HK-2 (cell line): Measurements from ENCODE around the gene ERICH6.

Source experiments
- DNase-seq: peaks from one replicate; pipeline ENCODE4 v3.0.0-alpha.2; 2018; ENCODE audit not compliant: unreplicated experiment

ERICH6 gene

DNA sequence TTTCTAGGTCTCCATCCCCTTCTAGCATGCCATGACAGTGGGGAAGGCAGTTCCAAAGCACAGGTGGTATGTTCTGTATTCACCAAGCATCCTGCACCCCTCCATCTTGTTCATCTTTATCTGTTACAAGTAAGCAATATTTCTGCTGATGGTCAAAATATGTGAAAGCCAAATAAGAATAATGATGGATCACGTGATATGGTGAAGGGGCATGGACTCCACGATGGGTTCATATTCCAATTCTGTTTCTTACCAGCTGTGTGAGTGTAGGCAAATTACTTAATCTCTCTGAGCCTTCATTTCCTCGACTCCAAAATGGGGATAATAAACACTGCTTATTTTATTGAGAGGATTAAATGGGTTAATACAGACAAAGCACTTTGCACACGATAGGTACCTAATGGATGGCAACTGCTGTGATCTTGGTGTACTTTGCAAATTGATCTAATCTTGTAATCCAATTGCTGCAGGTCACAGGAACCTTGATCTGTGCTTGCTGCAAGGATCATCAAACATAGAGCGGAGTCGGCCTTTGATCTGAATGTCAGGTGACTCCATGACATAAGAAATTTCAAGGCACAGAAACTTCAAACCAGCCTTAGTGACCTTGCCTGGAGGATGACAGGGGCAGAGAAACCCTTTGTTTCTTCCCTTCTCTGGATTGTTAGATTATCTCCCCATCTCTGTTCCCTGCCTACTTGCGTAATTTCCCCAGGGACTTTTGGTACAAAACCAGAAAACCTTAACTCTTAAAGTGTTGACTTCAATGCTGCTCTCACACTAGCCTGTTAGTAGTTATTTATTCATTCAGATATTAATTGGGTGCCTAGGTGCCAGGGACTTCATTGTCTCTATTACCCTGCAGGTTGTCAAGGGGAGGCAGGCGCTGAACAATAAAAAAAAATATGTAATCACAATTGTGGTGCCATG lies 33.4 kb upstream of the ERICH6 start:
- DNase-seq: no peak

GRCh38 chr3:150736316-150736719 lies 32.6 kb upstream of the ERICH6 start:
- DNase-seq: no peak

GRCh38 chr3:150734795-150735119 lies 31.0 kb upstream of the ERICH6 start:
- DNase-seq: no peak

DNA sequence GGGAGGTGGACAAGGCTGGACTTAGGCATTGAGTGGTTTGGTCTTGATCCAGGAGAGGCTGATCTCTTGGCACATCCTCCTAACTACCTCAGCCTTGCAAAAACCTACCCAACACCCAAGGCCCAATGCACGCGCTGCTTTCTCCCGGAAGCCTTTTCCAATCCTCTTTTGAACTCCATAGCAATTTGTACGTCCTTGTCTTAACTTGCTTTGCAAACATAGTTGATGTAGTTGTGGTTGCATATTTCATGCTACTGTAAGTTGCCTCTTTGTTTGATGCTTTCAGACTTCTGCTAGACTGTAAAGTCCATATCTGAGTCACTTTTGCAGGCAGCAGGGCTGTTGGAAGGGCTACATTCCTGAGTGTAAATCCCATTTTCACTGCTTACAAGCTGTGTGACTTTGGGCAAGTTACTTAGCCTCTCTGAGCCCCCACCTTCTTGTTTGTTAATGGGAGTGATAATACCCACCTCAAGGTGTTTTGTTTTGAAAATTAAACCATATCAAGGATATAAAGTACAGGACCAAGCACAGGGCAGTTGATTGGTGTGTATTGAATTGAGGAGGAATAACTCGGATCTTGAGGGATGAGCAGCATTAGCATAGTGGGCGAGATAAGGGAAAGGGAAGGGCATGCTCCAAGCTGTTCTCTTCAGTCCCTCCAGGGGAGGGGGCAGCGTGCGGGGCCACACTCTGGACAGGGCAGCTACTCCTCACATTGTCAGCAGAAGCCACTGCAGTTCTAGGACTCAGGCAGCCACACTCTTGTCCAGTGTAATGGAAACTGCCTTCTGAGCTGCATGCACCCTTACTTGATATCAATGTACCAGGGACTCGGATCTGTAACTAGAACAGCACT lies 30.4 kb upstream of the ERICH6 start:
- no peak for DNase-seq

- DNase-seq: no peak
These were observed 29.7 kb upstream of the ERICH6 start for GRCh38 chr3:150733373-150733935.

DNA sequence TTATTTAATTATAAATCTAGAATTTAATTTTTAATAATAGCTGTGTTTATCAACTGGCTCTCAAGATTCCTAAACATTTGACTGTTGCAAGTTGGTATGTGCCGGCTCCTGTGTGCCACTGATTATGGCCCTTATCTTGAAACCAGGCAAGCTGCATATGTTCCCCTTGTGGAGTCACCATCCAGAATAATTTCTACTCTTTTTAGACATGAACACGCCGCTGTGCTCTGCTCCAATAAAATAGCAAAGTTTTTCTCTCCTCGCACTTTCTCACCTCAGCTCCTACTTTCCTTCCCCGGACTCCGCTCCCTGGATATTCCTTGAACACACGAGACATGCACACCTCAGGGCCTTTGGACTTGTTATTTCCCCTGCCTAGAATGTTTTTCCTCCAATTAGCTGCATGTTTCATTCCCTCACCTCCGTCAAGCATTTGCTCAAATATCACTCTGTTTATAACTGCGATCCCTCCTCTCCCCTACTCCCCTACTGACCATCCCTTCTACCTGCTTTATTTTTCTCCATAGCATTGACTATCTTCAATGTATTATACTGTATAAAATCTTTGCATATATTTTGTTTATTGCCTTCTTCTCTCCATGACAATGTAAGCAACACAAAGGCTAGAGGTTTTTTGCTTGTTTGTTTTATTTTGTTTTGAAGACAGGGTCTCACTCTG lies 26.1 kb upstream of the ERICH6 start:
- DNase-seq: no peak

DNA sequence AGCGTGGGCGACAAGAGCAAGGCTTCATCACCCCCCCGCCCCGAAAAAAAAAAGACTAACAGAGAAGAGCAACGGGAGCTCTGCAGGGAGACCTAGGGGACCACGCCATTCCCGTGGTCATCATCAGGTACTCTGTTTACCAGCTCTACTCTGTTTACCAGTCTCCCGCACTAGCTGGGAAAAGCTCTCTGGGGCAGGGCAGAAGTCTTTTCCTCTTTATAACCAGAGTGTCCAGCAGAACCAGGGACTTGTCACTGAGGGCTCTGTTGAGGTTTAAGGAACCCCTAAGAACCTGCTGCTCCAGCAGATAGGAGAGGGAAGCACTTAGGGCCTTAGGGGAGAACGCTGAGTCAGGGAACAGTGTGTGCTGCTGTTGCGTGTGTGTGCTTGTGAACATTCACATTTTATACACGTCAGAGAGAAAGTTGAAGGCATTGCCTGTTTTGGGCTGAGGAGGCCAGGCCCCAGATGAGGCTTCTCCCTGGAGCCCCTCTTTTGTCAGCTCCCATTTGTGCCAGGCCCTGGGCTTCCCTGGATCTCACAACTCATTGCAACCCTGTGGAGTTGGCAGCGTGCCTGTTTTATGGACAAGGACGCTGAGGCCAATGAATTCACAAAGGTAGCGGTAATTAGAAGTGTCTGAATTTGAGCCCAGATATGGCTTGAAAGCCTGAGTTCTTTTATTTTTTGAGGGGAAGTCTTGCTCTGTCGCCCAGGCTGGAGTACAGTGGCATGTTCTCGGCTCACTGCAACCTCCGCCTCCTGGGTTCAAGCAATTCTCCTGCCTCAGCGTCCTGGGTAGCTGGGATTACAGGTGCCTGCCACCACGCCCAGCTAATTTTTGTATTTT lies 24.2 kb upstream of the ERICH6 start:
- DNase-seq: no peak

GRCh38 chr3:150725548-150725947 lies 21.8 kb upstream of the ERICH6 start:
- DNase-seq: no peak

DNA sequence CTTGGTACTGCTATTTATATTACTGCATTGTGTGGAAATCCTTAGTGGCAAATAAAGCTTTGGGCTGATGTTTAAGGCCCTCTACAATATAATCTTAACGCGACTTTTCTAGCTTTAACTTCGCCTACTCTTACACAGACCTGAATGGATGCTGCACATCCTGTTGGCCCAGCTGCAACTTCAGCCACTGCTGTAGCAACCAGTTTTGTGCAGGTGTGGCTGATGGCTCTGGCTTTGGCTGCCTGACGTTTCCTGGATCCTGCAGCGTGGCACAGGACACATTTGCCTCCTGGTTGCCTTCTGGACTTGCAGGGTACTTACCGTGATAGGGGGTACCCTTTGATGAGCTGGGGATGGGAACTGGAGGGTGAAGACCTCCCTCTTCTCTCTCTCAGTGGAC lies 20.2 kb upstream of the ERICH6 start:
- no peak for DNase-seq

DNA sequence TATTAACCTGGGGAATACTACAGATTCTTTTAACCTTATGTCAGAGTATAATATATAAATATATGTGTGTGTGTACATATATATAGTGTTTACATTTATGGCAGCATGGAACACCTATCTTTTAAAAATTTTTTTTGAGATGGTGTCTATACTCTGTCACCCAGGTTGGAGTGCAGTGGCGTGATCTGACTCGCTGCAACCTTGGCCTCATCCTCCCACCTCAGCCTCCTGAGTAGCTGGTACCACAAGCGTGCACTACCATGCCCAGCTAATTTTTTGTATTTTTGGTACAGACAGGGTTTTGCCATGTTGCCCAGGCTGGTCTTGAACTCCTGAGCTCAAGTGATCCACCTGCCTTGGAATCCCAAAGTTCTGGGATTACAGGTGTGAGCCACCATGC lies 18.5 kb upstream of the ERICH6 start:
- no peak for DNase-seq

DNA sequence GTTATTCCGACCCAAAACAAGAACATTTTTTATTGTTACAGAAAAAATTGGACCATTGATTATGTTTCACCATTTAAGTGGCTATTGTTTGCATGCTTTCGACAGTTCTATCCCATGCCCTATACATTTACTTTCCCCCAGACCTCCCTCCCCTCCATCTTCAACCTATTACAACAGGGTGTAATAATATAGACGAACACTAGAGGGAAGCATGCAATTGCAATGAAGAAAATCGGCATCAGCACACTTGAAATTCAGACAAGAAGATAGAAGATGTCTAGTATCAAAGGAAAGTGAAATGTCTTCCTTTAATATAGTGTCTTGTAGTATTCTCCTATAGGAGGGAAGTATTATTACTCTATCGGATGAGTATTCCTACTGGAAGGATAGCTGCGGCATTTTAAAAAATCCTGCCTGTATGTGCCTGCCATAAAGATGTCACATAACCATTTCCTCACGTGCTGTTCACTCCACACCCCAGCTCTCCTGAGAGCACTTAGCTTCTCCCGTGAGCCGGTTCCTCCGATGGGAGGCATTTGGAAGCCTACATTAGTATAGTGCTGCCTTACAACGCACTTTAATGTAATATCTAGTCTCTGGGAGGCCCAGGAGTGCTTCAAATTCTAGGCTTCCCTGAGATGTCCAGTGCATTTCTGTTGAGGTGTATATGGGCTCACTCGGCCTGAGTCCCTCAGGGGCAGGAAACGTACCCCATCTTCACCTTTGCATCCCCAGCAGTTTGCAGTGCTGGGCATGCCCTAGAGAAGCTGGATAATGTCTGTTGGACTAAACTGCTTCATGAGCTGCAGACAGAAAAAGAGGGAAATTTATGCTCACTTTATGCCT lies 17.8 kb upstream of the ERICH6 start:
- DNase-seq: no peak

DNA sequence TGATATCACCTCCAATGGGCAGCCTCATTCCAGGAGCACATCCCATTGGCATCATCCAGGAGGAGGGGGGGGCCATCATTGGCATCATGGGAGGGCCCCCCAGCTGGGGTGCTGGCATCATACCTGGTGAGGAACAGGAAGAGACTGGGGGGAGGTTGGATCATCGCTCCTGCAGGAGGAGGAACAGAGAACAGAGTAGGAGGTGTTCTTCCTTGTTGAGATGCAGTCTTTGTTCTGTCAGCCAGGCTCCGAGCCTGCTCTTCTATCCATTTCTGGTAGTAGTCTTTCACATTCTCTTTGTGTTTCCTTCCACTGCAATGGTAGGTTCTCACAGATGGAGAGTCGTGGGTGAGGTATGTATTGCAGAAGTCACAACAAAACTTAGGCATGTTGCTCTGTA lies 16.7 kb upstream of the ERICH6 start:
- no peak for DNase-seq

GRCh38 chr3:150710097-150710496 lies 6.4 kb upstream of the ERICH6 start:
- no peak for DNase-seq

GRCh38 chr3:150703299-150703755 lies 393 bp downstream of the ERICH6 start:
- DNase-seq: no peak

DNA sequence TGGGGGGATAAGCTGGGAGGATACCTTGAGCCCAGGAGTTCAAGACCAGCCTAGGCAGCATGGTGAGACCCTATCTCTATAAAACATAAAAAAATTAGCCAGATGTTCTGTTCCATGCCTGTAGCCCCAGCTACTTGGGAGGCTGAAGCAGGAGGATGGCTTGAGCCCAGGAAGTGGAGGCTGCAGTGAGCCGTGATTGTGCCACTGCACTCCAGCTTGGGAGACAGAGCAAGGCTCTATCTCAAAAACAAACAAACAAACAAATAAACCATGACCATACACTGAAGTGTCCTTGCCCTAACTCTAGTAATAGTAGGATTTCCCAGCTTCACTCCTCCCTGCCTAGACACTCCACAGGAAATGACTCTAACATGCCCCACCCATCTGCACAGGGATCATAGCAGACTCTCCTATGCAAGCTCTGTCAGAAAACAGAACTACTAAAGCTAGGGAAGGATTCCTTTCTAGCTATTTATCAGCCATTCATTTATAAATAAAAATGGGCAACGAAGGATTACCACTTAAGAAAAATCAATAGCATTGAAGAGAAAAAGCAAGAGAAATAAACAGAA lies 4.6 kb downstream of the ERICH6 start:
- no peak for DNase-seq

GRCh38 chr3:150697646-150698045 lies 6.1 kb downstream of the ERICH6 start:
- DNase-seq: no peak

- no peak for DNase-seq
These were observed 12.2 kb downstream of the ERICH6 start for GRCh38 chr3:150691414-150692040.

- no peak for DNase-seq
These were observed 16.1 kb downstream of the ERICH6 start for GRCh38 chr3:150687613-150688012.

DNA sequence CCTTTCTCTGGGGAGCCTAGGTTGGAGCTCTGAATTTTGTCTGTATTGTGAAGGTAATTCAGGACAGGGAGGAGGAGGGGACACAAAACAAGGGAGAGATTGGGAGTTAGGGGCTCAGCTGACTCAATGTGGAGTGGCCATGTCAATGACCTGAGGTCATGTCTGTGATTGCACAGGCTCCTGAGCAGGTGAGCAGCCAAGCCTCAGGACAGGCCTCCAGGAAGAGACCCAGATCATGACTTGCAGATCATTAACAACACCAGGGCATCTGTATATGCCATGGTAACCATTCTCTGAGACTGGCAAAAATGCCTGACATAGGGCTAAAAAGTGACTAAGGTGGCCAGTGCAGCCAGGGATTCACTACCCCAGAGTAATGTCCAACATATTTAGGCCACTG lies 20.9 kb downstream of the ERICH6 start:
- DNase-seq: no peak
